Activated CD8-positive, alpha-beta memory T cell treated with anti-CD3 and anti-CD28 coated beads for 36 hours (primary cell): ENCODE measurements around the gene POU1F1. TPM values are rescaled to one million over a fixed set of nuclear protein-coding genes. Genes with fewer than 3 reads are reported as not detected.
"Not testable (repeated sequence)": the region's sequence is repeated elsewhere in the genome, so short reads cannot be mapped to it uniquely, and the experiment has no call there.

Experiments
- CTCF ChIA-PET: fragments of 350-600 bp; sonication (Branson Sonifier 250); formaldehyde crosslinking; loops from one replicate; lab custom pipeline; 2021; ENCODE audit warnings: antibody characterized with exemption; lab: Charles Lee
- POLR2A ChIA-PET: fragments of 350-600 bp; sonication (Branson Sonifier 250); formaldehyde crosslinking; loops from one replicate; lab custom pipeline; 2021; ENCODE audit warnings: antibody characterized with exemption; lab: Charles Lee
- total RNA-seq, 2 experiments: library from RNA; stranded (reverse); gene quantifications; one replicate each; pipeline ENCODE4 v1.2.3, GENCODE V29; 2021

The POU1F1 gene
- not detected for total RNA-seq

GRCh38 chr3:87276484-87276883 lies at the start of gene POU1F1:
Gene POU1F1, minus strand, starts transcription at chr3:87276584. Its CDS starts 122 bp downstream, at chr3:87276462.
- ChIA-PET CTCF (no interaction called here), POLR2A (no interaction called here)

GRCh38 chr3:87324609-87325008 lies 48.2 kb upstream of the POU1F1 start:
- ChIA-PET CTCF (no interaction called here), POLR2A (no interaction called here)

- CTCF ChIA-PET: no interaction called here
- POLR2A ChIA-PET: no interaction called here
Observed at GRCh38 chr3:87320756-87321626, 44.6 kb upstream of the POU1F1 start.

GRCh38 chr3:87318617-87319021 lies 42.2 kb upstream of the POU1F1 start:
- CTCF ChIA-PET: no interaction called here
- POLR2A ChIA-PET: no interaction called here

GRCh38 chr3:87317779-87318178 lies 41.4 kb upstream of the POU1F1 start:
- CTCF ChIA-PET: no interaction called here
- POLR2A ChIA-PET: no interaction called here

GRCh38 chr3:87313641-87314040 lies 37.3 kb upstream of the POU1F1 start:
- CTCF ChIA-PET: no interaction called here
- POLR2A ChIA-PET: no interaction called here

- ChIA-PET POLR2A (no interaction called here), CTCF (interaction anchor here (0.9 to 1.4 kb wide), 2 partner anchors 13 to 22 kb away, joined by 3 read pairs; no protein-coding TSS in a partner anchor)
Observed at GRCh38 chr3:87311309-87311708, 34.9 kb upstream of the POU1F1 start.

GRCh38 chr3:87309601-87310000 lies 33.2 kb upstream of the POU1F1 start:
- POLR2A ChIA-PET: no interaction called here
- CTCF ChIA-PET: no interaction called here

GRCh38 chr3:87307805-87308204 lies 31.4 kb upstream of the POU1F1 start:
- ChIA-PET CTCF (no interaction called here), POLR2A (no interaction called here)

- ChIA-PET CTCF (no interaction called here), POLR2A (no interaction called here)
Observed at GRCh38 chr3:87305517-87305916, 29.1 kb upstream of the POU1F1 start.

GRCh38 chr3:87305031-87305430 lies 28.6 kb upstream of the POU1F1 start:
- CTCF ChIA-PET, POLR2A ChIA-PET: not testable (repeated sequence)

- ChIA-PET POLR2A (no interaction called here), CTCF (interaction anchor here (0.6 to 0.7 kb wide), 2 partner anchors 13 to 676 kb away, joined by 3 read pairs; no protein-coding TSS in a partner anchor)
Observed at GRCh38 chr3:87298111-87298718, 21.8 kb upstream of the POU1F1 start.

- CTCF ChIA-PET: no interaction called here
- POLR2A ChIA-PET: no interaction called here
Observed at GRCh38 chr3:87288446-87288845, 12.1 kb upstream of the POU1F1 start.

- POLR2A ChIA-PET: interaction anchor here (0.6 kb wide), 1 partner anchor 64 kb away, joined by 3 read pairs; no protein-coding TSS in a partner anchor
- CTCF ChIA-PET: no interaction called here
Observed at GRCh38 chr3:87287011-87287410, 10.6 kb upstream of the POU1F1 start.

GRCh38 chr3:87272718-87273341 lies 3.6 kb downstream of the POU1F1 start:
- ChIA-PET POLR2A (no interaction called here), CTCF (no interaction called here)

- CTCF ChIA-PET: no interaction called here
- POLR2A ChIA-PET: no interaction called here
Observed at GRCh38 chr3:87270908-87271700, 5.3 kb downstream of the POU1F1 start.

- POLR2A ChIA-PET: no interaction called here
- CTCF ChIA-PET: interaction anchor here (1.3 kb wide), 1 partner anchor 9 kb away, joined by 4 read pairs; no protein-coding TSS in a partner anchor
Observed at GRCh38 chr3:87269723-87270122, 6.7 kb downstream of the POU1F1 start.

GRCh38 chr3:87268646-87269211 lies 7.7 kb downstream of the POU1F1 start:
- POLR2A ChIA-PET: no interaction called here
- CTCF ChIA-PET: interaction anchor here (0.7 kb wide), 1 partner anchor 88 kb away, joined by 3 read pairs; no protein-coding TSS in a partner anchor
